ENCODE measurements around the gene SEMA3D.

The SEMA3D gene

DNA sequence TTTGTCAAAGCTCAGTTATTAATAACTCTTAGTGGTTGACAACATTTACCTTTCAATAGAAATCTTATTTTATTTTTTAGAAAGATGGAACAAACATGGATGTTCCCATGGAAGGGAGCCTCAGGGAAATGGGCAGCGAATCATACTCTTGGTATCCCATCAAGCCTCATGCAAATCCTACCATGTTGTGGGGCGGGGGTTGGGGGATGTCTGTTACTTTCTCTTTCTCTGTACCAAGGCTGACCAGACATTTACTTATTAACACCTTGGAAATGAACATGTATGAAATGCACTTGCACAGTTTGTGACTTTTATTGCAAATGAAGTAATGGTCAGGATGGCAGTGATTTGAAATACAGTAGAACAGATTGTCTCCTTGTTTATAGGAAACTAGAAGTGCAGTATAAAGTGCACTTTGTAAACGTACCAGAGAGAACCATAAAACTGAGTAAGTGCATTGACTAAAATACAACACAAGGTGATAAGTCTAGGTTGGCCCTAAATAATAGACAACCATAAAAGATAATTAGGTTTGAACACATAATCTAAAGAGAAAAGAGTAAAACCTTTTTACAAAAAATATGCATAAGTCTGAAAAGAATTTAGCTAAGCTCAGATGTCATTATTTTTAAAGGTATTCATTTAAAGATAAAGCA lies 32.4 kb downstream of the SEMA3D start:
- DNase-seq (ENCODE audit: insufficient read length) (no peak), FAIRE-seq (no peak)
- TF ChIP-seq TAF1 (IDR thresholded peaks at IDR 0.05; ENCODE audit: borderline replicate concordance, low read depth, low read length), result no peak
- TF ChIP-seq POLR2AphosphoS5 (IDR thresholded peaks at IDR 0.05; ENCODE audit: low read depth, low read length), result no peak
- no peak for TF ChIP-seq POLR2A (IDR thresholded peaks at IDR 0.05; ENCODE audit: low read depth, low read length)

DNA sequence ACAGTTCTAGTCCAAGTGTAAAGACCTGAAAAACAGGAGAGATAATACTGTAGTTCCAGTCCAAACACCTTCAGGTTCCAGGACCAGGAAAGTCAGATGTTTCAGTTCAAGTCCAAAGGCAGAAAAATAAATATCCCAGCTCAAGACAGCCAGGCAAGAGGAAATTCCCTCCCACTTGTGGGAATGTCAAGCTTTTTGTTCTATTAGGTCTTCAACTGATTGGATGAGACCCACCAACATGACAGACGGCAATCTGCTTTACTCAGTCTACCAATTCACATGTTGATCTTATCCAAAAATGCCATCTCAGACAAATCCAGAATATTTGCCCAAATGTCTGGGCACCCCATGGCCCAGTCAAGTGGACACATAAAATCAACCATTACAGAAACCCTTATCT lies 33.1 kb downstream of the SEMA3D start:
- FAIRE-seq (no peak), DNase-seq (ENCODE audit: insufficient read length) (no peak)
- no peak for TF ChIP-seq POLR2AphosphoS5 (IDR thresholded peaks at IDR 0.05; ENCODE audit: low read depth, low read length)
- TF ChIP-seq POLR2A (IDR thresholded peaks at IDR 0.05; ENCODE audit: low read depth, low read length), result no peak
- no peak for TF ChIP-seq TAF1 (IDR thresholded peaks at IDR 0.05; ENCODE audit: borderline replicate concordance, low read depth, low read length)

GRCh38 chr7:85150624-85151023 lies 36.2 kb downstream of the SEMA3D start:
- DNase-seq (ENCODE audit: insufficient read length) (no peak), FAIRE-seq (no peak)
- TF ChIP-seq POLR2A (IDR thresholded peaks at IDR 0.05; ENCODE audit: low read depth, low read length) (no peak), TAF1 (IDR thresholded peaks at IDR 0.05; ENCODE audit: borderline replicate concordance, low read depth, low read length) (no peak), POLR2AphosphoS5 (IDR thresholded peaks at IDR 0.05; ENCODE audit: low read depth, low read length) (no peak)

DNA sequence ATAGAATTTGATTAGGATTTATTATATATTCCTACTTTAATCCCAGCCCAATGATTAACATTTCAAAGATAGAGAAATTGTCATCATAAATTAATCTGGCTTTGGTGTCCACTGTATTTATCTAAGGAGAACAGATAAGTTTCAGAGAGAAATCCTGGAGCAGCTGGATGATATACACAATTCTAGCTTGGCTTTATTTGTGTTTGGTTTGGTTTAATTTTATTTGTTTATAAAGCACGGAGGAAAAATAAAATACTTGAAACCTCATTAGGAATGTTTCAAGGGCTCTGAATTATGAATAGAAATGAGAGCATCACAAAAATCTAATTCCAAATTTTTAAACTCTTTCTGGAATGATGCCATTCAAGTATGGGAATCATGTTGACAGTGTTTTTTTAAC lies 42.1 kb downstream of the SEMA3D start:
- FAIRE-seq (no peak), DNase-seq (ENCODE audit: insufficient read length) (no peak)
- TF ChIP-seq POLR2AphosphoS5 (IDR thresholded peaks at IDR 0.05; ENCODE audit: low read depth, low read length), result no peak
- TF ChIP-seq TAF1 (IDR thresholded peaks at IDR 0.05; ENCODE audit: borderline replicate concordance, low read depth, low read length), result no peak
- no peak for TF ChIP-seq POLR2A (IDR thresholded peaks at IDR 0.05; ENCODE audit: low read depth, low read length)

DNA sequence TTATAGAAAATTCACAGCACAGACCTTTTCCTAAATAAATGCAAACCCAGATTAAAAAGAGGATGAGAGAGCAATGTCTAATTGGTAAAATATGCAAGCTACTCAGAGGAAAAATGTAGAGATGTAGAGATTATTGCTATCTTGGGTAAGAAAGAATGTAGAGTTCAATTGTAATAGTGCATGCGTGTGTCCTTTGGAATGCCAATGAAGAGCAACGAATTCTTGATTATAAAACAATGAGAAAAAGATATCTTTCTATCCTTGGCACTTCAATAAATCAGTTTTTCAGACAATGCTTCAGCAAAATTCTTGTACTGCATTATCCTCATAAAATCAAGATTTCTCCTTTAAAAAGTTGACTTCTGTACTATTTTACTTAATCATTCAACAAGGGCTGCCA lies 50.9 kb downstream of the SEMA3D start:
- FAIRE-seq, result no peak
- TF ChIP-seq POLR2A (IDR thresholded peaks at IDR 0.05; ENCODE audit: low read depth, low read length) (no peak), TAF1 (IDR thresholded peaks at IDR 0.05; ENCODE audit: borderline replicate concordance, low read depth, low read length) (no peak), POLR2AphosphoS5 (IDR thresholded peaks at IDR 0.05; ENCODE audit: low read depth, low read length) (no peak)
- DNase-seq (ENCODE audit: insufficient read length), result no peak

DNA sequence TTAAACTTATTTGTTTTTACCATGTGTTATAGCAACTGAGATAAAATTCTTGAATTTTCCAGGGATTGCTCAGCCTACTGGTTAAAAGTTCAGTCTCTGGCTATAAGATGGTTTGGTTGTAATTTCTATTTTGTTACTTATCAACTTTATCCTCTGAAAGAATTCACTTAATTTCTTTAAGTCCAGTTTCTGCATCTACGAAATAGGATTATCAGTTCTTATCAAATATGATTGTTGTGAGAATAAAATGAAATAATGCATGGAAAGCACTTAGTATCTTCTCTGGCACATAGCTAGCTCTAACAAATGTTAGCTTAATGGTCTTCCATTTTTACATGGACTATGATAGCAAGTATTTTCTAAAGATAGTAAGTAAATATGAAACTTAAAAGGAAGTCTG lies 53.3 kb downstream of the SEMA3D start:
- no peak for FAIRE-seq
- DNase-seq (ENCODE audit: insufficient read length), result no peak
- TF ChIP-seq TAF1 (IDR thresholded peaks at IDR 0.05; ENCODE audit: borderline replicate concordance, low read depth, low read length) (no peak), POLR2AphosphoS5 (IDR thresholded peaks at IDR 0.05; ENCODE audit: low read depth, low read length) (no peak), POLR2A (IDR thresholded peaks at IDR 0.05; ENCODE audit: low read depth, low read length) (no peak)

DNA sequence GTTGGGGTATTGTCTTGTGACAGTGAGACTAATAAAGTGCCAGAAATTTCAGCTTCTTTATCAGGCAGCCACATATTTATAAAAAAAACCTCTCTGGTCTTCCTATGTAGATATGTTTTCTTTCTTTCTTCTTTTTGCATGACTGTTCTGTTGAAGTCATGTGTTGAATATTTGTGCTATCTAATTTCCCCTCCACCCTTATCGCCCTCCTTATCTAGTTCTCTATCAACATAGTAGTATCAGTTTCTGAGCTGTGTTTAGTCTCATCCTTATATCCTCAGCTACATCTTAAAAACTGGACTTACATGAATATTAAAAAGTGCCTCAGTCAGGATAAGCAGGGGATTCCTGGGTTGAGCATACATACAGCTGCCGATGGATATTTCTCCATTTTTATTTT lies 53.9 kb downstream of the SEMA3D start:
- TF ChIP-seq POLR2AphosphoS5 (IDR thresholded peaks at IDR 0.05; ENCODE audit: low read depth, low read length), result no peak
- no peak for TF ChIP-seq TAF1 (IDR thresholded peaks at IDR 0.05; ENCODE audit: borderline replicate concordance, low read depth, low read length)
- TF ChIP-seq POLR2A (IDR thresholded peaks at IDR 0.05; ENCODE audit: low read depth, low read length), result no peak
- DNase-seq (ENCODE audit: insufficient read length), result no peak
- FAIRE-seq, result no peak

GRCh38 chr7:85130702-85131101 lies 56.2 kb downstream of the SEMA3D start:
- DNase-seq (ENCODE audit: insufficient read length) (no peak), FAIRE-seq (no peak)
- TF ChIP-seq POLR2A (IDR thresholded peaks at IDR 0.05; ENCODE audit: low read depth, low read length) (no peak), POLR2AphosphoS5 (IDR thresholded peaks at IDR 0.05; ENCODE audit: low read depth, low read length) (no peak), TAF1 (IDR thresholded peaks at IDR 0.05; ENCODE audit: borderline replicate concordance, low read depth, low read length) (no peak)

DNA sequence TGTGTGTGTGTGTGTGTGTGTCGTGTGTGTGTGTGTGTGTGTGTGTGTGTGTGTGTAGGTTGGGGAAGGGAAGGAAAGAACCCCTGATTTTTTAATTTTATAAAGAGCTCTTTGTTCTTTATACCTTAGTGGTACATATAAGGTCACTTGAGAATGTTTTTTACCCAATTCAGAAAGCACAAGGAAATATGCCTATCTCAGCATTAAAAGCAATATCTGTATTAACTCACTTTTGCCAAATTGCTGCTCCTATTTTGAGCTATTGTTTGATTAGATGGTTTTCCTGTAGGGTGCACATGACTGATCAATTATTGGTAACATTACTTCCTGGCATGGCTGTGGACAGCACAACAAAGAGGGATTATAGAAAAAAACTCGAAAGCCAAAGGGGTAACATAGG lies 60.5 kb downstream of the SEMA3D start:
- DNase-seq (ENCODE audit: insufficient read length) (no peak), FAIRE-seq (no peak)
- TF ChIP-seq TAF1 (IDR thresholded peaks at IDR 0.05; ENCODE audit: borderline replicate concordance, low read depth, low read length) (no peak), POLR2AphosphoS5 (IDR thresholded peaks at IDR 0.05; ENCODE audit: low read depth, low read length) (no peak), POLR2A (IDR thresholded peaks at IDR 0.05; ENCODE audit: low read depth, low read length) (no peak)

- FAIRE-seq, result no peak
- TF ChIP-seq POLR2A (IDR thresholded peaks at IDR 0.05; ENCODE audit: low read depth, low read length), result no peak
- TF ChIP-seq POLR2AphosphoS5 (IDR thresholded peaks at IDR 0.05; ENCODE audit: low read depth, low read length), result no peak
- TF ChIP-seq TAF1 (IDR thresholded peaks at IDR 0.05; ENCODE audit: borderline replicate concordance, low read depth, low read length), result no peak
- no peak for DNase-seq (ENCODE audit: insufficient read length)
Observed at GRCh38 chr7:85125651-85126131, 61.2 kb downstream of the SEMA3D start.

DNA sequence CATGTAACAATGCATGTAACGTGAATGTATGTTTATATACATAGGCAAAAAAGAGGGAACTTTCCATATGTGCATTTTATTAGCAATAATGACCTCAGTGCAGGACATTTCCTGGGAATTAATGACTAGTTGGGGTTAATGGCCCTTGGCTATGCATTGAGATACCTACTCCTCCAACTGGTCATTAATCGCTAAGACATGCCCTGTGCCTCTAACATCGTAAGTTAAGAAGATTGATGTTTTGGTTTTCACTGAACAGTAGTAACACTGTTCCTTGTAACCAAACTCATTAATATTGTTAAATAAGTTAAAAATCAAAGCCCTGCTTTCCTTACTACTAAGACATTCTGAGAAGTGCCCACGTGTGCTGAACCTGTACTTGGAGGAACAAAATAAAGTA lies 61.7 kb downstream of the SEMA3D start:
- TF ChIP-seq POLR2A (IDR thresholded peaks at IDR 0.05; ENCODE audit: low read depth, low read length) (no peak), POLR2AphosphoS5 (IDR thresholded peaks at IDR 0.05; ENCODE audit: low read depth, low read length) (no peak), TAF1 (IDR thresholded peaks at IDR 0.05; ENCODE audit: borderline replicate concordance, low read depth, low read length) (no peak)
- no peak for FAIRE-seq
- no peak for DNase-seq (ENCODE audit: insufficient read length)

- DNase-seq (ENCODE audit: insufficient read length) (no peak), FAIRE-seq (no peak)
- TF ChIP-seq POLR2AphosphoS5 (IDR thresholded peaks at IDR 0.05; ENCODE audit: low read depth, low read length), result no peak
- TF ChIP-seq TAF1 (IDR thresholded peaks at IDR 0.05; ENCODE audit: borderline replicate concordance, low read depth, low read length), result no peak
- TF ChIP-seq POLR2A (IDR thresholded peaks at IDR 0.05; ENCODE audit: low read depth, low read length), result no peak
Observed at GRCh38 chr7:85119934-85120333, 66.9 kb downstream of the SEMA3D start.
